Stimulated activated naive CD8-positive, alpha-beta T cell treated with anti-CD3 and anti-CD28 coated beads, Interleukin-15, Interleukin-2, amounts not matched to agents 100 ng/mL and 50 ng/mL, for 24 hours (primary cell): ENCODE measurements around the gene TPX2.

Experiments used
- H3K27ac Mint-ChIP-seq: one replicate; pipeline ENCODE4 v1.8.0; 2021; ENCODE audit warnings: mild to moderate bottlenecking, mixed read lengths
- H3K27me3 Mint-ChIP-seq: one replicate; pipeline ENCODE4 v1.8.0; 2021; ENCODE audit warnings: mixed read lengths
- H3K36me3 Mint-ChIP-seq: one replicate; pipeline ENCODE4 v1.8.0; 2021; ENCODE audit warnings: low read depth, mixed read lengths
- H3K4me1 Mint-ChIP-seq: one replicate; pipeline ENCODE4 v1.8.0; 2021; ENCODE audit warnings: low read depth, mixed read lengths
- H3K4me3 Mint-ChIP-seq: one replicate; pipeline ENCODE4 v1.8.0; 2021; ENCODE audit warnings: mild to moderate bottlenecking, mixed read lengths
- H3K9me3 Mint-ChIP-seq: one replicate; pipeline ENCODE4 v1.8.0; 2021; ENCODE audit warnings: mixed read lengths

TPX2 gene

DNA sequence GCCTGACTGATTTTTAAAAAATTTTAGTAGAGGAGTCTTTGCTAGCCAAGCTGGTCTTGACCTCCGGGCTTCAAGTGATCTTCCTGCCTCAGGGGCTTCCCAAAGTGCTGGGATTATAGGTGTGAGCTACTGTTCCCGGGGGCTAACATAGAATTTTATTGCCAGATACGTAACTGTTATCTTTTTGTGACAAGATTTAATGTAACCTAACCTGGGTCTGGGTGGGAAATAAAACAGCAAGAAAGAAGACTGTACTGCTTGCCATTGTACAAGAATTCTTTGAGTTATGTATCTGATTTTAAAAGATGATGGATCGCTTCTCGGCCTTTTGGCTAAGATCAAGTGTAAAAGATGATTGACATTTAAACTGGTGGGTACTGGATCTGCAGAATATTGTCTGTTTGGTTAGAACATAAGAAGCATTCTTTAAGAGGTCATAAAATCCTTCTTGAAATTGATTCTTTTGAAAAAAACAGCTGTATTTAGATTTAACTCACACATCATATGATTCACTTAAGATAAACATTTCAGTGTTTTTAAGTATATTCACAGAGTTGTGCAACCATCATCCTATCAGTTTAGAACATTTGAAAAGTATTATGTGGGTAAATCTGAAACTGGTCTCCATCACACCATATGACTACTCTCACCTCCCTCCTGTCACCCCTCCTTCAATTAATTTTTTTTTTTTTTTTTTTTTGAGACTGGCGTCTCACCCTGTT is 21.6 kb downstream of the TPX2 start:
- no peaks in the 10 kb centered on the region for H3K4me1 Mint-ChIP-seq
- no peak overlapping the region for H3K27ac Mint-ChIP-seq
- H3K9me3 Mint-ChIP-seq = no peaks in the 10 kb centered on the region
- peaks cover 64% of the 10 kb centered on the region for H3K36me3 Mint-ChIP-seq
- H3K4me3 Mint-ChIP-seq = no peak overlapping the region
- H3K27me3 Mint-ChIP-seq = no peaks in the 10 kb centered on the region

DNA sequence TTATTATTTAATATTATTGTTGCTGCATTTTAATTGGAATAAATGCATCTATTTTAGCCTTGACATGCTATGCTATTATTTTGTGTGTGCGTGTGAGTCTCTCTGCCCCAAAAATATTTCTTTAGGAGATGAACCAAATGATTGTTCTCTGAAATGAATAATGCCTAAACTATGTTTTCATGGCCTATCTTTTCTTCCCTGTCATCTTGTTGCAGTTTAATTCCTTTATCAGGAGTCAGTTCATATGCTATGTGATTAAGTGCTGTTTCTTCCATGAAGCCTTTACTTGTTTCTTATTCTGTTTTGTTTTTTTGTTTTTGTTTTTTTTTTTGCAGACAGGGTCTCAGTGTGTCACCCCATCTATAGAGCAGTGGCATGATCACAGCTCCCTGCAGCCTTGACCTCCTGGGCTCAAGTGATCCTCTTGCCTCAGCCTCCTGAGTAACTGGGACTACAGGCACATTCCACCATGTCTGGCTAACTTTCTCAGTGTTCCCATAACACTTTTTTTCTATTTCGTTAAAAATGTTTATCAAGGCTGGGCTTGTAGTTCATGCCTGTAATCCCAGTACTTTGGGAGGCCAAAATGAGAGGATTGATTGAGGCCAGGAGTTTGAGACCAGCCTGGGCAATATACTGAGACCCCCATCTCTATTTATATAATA is 25.7 kb downstream of the TPX2 start:
- Mint-ChIP-seq H3K9me3 (no peaks in the 10 kb centered on the region), H3K4me1 (no peaks in the 10 kb centered on the region), H3K27me3 (no peaks in the 10 kb centered on the region), H3K27ac (no peak overlapping the region), H3K36me3 (peaks cover 68% of the 10 kb centered on the region), H3K4me3 (no peak overlapping the region)

DNA sequence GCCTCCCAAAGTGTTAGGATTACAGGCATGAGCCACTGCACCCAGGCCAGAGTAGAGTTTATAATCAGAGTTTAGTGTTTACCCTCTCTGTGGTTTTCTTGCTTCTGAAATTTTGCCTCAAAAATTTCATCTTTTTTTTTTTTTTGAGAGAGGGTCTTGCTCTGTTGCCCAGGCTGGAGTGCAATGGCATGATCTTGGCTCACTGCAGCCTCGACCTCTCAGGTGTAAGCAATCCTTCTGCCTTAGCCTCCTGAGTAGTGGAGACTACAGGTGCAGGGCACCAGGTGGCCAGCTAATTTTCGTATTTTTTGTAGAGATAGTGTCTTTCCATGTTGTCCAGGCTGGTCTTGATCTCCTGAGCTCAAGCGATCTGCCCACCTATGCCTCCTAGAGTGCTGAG is 28.7 kb downstream of the TPX2 start:
- no peak overlapping the region for H3K27ac Mint-ChIP-seq
- H3K27me3 Mint-ChIP-seq = no peaks in the 10 kb centered on the region
- no peaks in the 10 kb centered on the region for H3K9me3 Mint-ChIP-seq
- no peak overlapping the region for H3K4me3 Mint-ChIP-seq
- peaks cover 68% of the 10 kb centered on the region for H3K36me3 Mint-ChIP-seq
- no peaks in the 10 kb centered on the region for H3K4me1 Mint-ChIP-seq

DNA sequence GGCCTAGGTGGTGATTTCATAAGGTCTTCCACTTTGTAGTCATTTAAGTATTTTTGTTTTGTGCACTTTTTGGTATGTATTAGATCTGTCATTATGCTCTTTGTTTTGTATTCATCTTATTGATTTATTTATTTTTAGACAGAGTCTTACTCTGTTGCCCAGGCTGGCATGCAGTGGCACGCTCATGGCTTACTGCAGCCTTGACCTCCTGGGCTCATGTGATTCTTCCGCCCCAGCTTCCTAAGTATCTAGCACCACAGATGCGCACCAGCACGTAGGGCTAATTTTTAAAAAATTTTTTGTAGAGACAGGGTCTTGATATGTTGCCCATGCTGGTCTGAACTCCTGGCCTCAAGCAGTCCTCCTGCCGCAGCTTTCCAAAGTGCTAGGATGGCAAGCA is 30.6 kb downstream of the TPX2 start:
- no peak overlapping the region for H3K27ac Mint-ChIP-seq
- H3K27me3 Mint-ChIP-seq = no peaks in the 10 kb centered on the region
- H3K4me1 Mint-ChIP-seq = no peaks in the 10 kb centered on the region
- H3K36me3 Mint-ChIP-seq = peaks cover 72% of the 10 kb centered on the region
- no peaks in the 10 kb centered on the region for H3K9me3 Mint-ChIP-seq
- H3K4me3 Mint-ChIP-seq = no peak overlapping the region

DNA sequence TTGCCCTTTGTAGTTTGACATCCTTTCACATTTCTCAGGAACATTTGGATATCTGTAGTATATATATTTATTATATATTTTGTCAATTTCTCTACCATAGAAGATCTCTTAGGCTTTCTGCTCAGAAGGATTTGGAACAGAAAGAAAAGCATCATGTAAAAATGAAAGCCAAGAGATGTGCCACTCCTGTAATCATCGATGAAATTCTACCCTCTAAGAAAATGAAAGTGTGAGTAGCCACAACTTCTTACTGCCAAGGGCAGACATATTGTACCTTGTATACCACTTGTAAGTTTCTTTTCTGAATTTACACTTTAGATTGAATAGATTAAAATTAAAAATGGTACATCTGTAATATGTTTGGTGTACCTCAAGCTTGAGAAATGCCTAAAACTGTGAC is 31.2 kb downstream of the TPX2 start:
- no peak overlapping the region for H3K4me3 Mint-ChIP-seq
- H3K9me3 Mint-ChIP-seq = no peaks in the 10 kb centered on the region
- no peak overlapping the region for H3K27ac Mint-ChIP-seq

DNA sequence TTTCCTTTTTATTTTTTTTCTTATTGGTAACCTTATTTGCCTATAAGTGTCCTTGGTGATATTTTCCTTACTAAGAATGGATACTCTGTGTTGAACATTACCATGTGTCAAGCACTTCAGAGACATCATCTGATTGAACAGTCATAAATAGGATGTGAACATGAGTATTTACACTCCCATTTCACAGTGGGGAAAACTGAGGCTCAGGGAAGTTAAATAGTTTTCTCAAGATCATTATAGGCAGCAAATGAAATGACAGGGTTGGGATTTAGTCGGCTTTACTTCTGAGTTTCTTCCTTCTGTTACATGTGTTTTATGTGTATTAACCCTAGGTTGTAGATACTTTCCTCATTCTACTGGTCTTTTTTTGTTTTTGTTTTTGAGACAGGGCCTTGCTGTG is 35.3 kb downstream of the TPX2 start:
- Mint-ChIP-seq H3K4me1 (no peaks in the 10 kb centered on the region), H3K27me3 (no peaks in the 10 kb centered on the region), H3K36me3 (peaks cover 76% of the 10 kb centered on the region), H3K9me3 (no peaks in the 10 kb centered on the region), H3K4me3 (no peak overlapping the region), H3K27ac (no peak overlapping the region)

More for the DNA sequence above, 31.2 kb downstream of the TPX2 start:
- Mint-ChIP-seq H3K27me3 (no peaks in the 10 kb centered on the region), H3K4me1 (no peaks in the 10 kb centered on the region), H3K36me3 (peaks cover 70% of the 10 kb centered on the region)

DNA sequence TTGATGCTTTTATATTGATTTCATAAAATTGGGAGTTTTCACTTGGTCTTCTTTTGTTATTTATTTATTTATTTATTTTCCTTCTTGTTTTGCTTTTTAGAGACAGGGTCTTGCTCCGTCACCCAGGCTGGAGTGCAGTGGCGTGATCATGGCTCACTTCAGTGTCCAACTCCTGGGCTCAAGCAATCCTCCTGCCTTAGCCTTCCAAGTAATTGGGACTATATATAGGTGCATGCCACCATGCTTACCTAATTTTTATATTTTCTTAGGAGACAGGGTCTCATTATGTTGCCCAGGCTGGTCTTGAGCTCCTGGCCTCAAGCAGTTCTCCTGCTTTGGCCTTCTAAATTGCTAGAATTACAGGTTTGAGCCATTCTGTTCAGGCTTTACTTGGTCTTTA is 41.7 kb downstream of the TPX2 start:
- Mint-ChIP-seq H3K9me3 (no peaks in the 10 kb centered on the region), H3K4me3 (no peak overlapping the region), H3K27me3 (no peaks in the 10 kb centered on the region), H3K27ac (no peak overlapping the region), H3K36me3 (peaks cover 75% of the 10 kb centered on the region), H3K4me1 (no peaks in the 10 kb centered on the region)

DNA sequence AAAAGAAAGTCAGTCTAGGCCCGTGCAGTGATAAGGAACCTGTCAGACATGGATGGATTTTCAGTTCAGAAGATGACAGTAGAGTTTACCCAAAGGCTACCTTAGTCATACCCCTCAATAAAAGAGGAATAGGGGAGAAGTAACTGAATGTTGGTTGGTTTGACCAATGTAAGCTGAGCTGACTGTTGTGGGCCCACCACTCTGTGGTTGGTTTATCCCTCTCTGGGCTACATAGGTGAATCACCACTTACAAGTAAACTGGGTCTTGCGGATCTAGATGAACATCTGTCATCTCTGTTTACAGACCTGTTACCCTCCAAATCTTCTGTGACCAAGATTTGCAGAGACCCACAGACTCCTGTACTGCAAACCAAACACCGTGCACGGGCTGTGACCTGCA is 42.9 kb downstream of the TPX2 start:
- H3K4me3 Mint-ChIP-seq = no peak overlapping the region
- peaks cover 78% of the 10 kb centered on the region for H3K36me3 Mint-ChIP-seq
- no peaks in the 10 kb centered on the region for H3K4me1 Mint-ChIP-seq
- H3K27me3 Mint-ChIP-seq = no peaks in the 10 kb centered on the region
- H3K27ac Mint-ChIP-seq = no peak overlapping the region
- no peaks in the 10 kb centered on the region for H3K9me3 Mint-ChIP-seq

DNA sequence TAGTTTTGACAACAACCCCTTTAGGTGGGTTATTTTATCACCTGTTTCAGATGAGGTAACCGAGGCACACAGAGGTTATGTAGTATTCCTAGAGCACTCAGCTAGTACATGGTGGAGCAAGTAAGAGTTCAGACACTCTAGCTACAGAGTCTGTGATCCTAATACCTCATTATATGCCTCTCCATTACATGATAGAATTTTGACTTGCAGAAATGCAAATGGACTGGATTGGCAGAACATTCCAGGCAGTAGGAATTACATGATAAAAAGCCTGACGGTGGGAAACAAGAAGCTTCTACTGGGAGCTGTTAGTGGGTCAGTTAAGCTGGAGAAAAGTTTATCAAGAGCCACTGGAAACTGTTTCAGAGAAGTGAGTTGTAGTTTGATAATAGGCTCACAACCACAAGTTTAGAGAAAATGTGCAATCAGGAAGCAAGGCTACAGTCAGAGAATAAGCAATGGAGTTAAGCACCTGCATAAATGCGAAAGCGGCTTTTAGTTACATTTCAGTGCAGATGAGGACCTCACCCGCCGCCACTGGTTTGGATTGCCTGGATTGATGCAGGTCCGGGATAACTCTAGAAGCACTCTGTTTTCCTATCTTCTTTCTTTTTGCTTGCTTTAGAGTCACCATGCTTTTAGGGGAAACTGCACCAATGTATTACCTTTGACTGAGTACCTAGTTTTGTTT is 45.4 kb downstream of the TPX2 start:
- no peaks in the 10 kb centered on the region for H3K27me3 Mint-ChIP-seq
- peaks cover 71% of the 10 kb centered on the region for H3K36me3 Mint-ChIP-seq

DNA sequence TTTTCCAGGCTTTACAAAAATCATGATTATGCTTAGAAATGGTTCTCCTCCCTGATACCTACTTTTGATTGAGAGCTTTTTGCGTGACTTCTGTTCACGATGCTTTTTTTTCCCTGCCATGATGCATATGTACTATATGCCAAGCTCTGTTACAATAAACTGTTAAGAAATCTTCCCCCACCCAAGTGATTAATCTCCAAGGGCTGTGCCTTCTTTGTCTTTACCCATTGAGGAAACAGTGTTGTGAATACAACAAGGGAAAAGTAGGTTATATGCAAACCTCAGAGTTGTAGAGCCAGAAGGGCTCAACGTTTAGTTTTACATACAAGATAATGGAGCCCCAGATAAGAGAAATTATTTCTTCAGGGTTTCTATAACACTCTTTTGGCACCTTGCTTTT is 46.0 kb downstream of the TPX2 start:
- Mint-ChIP-seq H3K4me3 (no peak overlapping the region), H3K9me3 (no peaks in the 10 kb centered on the region), H3K27ac (no peak overlapping the region), H3K4me1 (no peaks in the 10 kb centered on the region), H3K36me3 (peaks cover 67% of the 10 kb centered on the region), H3K27me3 (no peaks in the 10 kb centered on the region)

More for the DNA sequence above, 45.4 kb downstream of the TPX2 start:
- Mint-ChIP-seq H3K27ac (no peak overlapping the region), H3K4me3 (no peak overlapping the region), H3K4me1 (no peaks in the 10 kb centered on the region), H3K9me3 (no peaks in the 10 kb centered on the region)

DNA sequence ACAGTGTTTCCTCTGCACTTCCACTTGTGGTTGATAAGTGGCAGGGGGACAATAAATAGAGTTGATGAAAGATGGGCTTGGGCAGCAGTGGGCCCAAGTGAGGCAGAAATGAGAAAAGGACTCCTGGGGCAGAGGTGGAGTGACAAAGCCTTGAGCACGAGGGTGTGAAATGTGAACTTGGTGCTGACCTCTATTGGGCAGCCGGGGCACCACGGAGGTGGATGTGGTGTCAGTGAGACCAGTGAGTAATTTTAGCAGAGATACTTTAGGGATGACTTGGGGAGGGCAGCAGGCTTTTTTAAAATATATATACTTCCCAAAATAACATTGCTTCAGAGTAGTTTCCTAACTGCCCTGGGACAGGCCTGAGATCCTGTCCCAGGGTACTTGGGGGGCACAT is 49.5 kb downstream of the TPX2 start:
- H3K9me3 Mint-ChIP-seq = no peaks in the 10 kb centered on the region

DNA sequence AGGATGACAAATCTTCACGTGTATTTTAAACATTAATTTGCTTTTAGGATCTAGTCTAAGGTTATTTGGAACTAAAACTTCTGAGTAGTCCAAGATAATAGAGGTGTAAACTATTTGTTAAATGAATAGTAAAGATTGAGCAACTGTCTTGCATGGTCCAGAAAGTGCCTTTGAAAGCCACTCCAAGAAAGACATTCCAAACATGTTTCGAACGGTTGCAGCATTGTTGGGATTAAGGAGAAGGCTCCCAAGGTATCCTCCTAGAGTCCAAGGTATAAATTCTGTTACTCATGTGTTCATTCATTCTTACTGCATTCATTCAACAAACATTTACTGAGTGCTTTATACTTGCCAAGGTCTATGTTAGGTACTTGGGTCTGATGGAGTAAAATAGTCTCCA is 51.3 kb downstream of the TPX2 start:
- no peaks in the 10 kb centered on the region for H3K9me3 Mint-ChIP-seq
- H3K4me3 Mint-ChIP-seq = no peak overlapping the region
- no peaks in the 10 kb centered on the region for H3K4me1 Mint-ChIP-seq
- H3K36me3 Mint-ChIP-seq = peaks cover 58% of the 10 kb centered on the region
- no peaks in the 10 kb centered on the region for H3K27me3 Mint-ChIP-seq
- H3K27ac Mint-ChIP-seq = no peak overlapping the region

More for the DNA sequence above, 49.5 kb downstream of the TPX2 start:
- Mint-ChIP-seq H3K27me3 (no peaks in the 10 kb centered on the region), H3K4me1 (no peaks in the 10 kb centered on the region), H3K36me3 (peaks cover 58% of the 10 kb centered on the region), H3K4me3 (no peak overlapping the region), H3K27ac (no peak overlapping the region)

DNA sequence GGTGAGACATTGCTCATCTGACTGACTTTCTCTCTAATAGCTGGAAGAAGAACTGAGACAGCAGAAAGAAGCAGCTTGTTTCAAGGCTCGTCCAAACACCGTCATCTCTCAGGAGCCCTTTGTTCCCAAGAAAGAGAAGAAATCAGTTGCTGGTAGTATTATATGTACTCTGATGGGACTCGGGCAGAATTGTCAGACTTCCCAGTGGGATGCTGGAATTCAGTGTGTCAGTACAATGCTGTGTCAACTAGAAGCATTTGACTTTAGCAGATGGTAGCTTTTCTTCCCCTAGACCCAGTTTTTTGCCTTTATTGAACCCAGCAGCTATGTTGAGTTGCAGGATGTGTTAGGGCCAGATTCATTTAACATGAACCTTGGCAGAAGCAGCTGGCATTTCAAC is 58.3 kb downstream of the TPX2 start:
- no peaks in the 10 kb centered on the region for H3K27me3 Mint-ChIP-seq
- no peak overlapping the region for H3K4me3 Mint-ChIP-seq
- H3K27ac Mint-ChIP-seq = no peak overlapping the region
- H3K36me3 Mint-ChIP-seq = peaks cover 83% of the 10 kb centered on the region
- H3K9me3 Mint-ChIP-seq = no peaks in the 10 kb centered on the region
- H3K4me1 Mint-ChIP-seq = no peaks in the 10 kb centered on the region

DNA sequence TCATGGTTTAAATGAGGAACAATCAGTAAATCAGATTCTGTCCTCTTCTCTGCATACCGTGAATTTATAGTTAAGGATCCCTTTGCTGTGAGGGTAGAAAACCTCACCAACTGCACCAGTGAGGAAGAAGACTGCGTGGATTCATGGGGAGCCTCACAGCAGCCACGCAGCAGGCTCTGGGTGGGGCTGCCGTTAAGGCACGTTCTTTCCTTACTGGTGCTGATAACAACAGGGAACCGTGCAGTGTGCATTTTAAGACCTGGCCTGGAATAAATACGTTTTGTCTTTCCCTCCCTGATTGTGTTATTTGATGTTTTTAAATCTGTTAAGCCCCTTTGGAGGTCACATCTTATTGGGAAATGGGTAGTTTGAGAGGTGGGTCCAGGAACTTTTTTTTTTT is 62.4 kb downstream of the TPX2 start:
- Mint-ChIP-seq H3K9me3 (no peaks in the 10 kb centered on the region), H3K27me3 (no peaks in the 10 kb centered on the region), H3K4me1 (peaks cover 8% of the 10 kb centered on the region), H3K27ac (no peak overlapping the region), H3K36me3 (peaks cover 70% of the 10 kb centered on the region), H3K4me3 (no peak overlapping the region)

DNA sequence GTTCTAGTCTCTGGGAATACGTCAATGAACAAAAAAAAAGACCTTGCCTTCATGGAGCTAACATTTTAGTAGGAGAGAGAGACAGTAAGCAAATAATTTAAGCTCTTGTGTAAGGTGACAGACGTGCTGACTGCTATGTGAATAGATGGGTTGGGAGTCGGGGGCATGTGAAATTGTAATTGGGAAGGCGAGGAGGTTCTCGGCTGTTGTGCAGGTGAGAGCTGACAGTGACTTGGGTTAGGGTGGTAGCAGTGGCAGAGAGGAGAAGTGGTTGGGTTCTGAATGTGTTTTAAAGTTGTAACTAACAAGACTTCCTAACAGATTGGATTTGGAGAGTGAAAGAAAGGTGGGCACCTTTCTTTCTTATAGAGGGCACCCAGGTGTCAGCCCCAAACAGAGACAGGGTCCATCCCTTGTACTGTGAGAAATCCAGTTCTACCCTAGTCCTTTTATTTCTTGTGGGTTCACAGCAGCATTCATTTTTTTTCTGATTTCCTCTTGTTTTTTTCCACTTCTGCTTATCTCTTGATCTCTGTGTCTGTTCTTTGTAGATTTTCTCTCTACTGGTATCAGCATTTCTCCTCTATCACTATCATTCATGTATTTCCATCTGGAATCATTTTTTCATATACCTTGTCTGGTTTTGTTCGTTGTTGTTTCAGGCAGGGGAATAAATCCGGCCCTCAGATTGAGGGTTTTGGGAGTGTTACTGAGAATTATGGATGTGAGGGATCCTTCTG is 64.6 kb downstream of the TPX2 start:
- Mint-ChIP-seq H3K4me3 (no peak overlapping the region), H3K4me1 (peaks cover 8% of the 10 kb centered on the region), H3K9me3 (no peaks in the 10 kb centered on the region), H3K27me3 (no peaks in the 10 kb centered on the region), H3K36me3 (peaks cover 52% of the 10 kb centered on the region), H3K27ac (no peak overlapping the region)
